Uterus (tissue), 4 donors: ENCODE data around the gene SNTG2. TPM values are rescaled to one million over a fixed set of nuclear protein-coding genes. Genes with fewer than 3 reads are reported as not detected.

ENCODE experiments used
- DNase-seq, 2 donors: peaks; one replicate each; pipeline ENCODE4 v3.0.0-alpha.2; 2019 to 2020
- H3K27ac ChIP-seq, 2 donors: fragments of 200-600 bp; sonication (generic); 1 replicate in 1 of 2; 2 replicates in 1 of 2; pipeline ENCODE4 v1.5.1; 2016 to 2018
- H3K27me3 ChIP-seq, 2 donors: fragments of 200-600 bp; sonication (generic); one replicate each; pipeline ENCODE4 v1.5.1; 2018 to 2019; ENCODE audit warnings: control low read depth in 1 of 2
- H3K36me3 ChIP-seq, 2 donors: fragments of 200-600 bp; sonication (generic); one replicate each; pipeline ENCODE4 v1.5.1; 2019; ENCODE audit warnings: control low read depth in 1 of 2
- H3K4me1 ChIP-seq, 2 donors: fragments of 200-600 bp; sonication (generic); one replicate each; pipeline ENCODE4 v1.5.1; 2018 to 2019; ENCODE audit warnings: control low read depth in 1 of 2
- H3K4me3 ChIP-seq, 2 donors: fragments of 200-600 bp; sonication (generic); 1 replicate in 1 of 2; 2 replicates in 1 of 2; pipeline ENCODE4 v1.5.1; 2018 to 2019; ENCODE audit warnings: mild to moderate bottlenecking in 1 of 2
- H3K9me3 ChIP-seq, 2 donors: fragments of 200-600 bp; sonication (generic); one replicate each; pipeline ENCODE4 v1.5.1; 2019; ENCODE audit warnings: control low read depth in 1 of 2
- CTCF ChIP-seq, 4 experiments: fragments of 200-600 bp in 2 of 4; fragments of 450-650 bp in 2 of 4; sonication (generic) in 2 of 4; IDR thresholded peaks; one replicate each; pipeline ENCODE4 v1.5.1; 2016 to 2019; ENCODE audit warnings: antibody characterized with exemption in 4 of 4, mild to moderate bottlenecking in 2 of 4, moderate library complexity in 1 of 4
- POLR2A ChIP-seq, 2 donors: fragments of 450-650 bp; IDR thresholded peaks; one replicate each; pipeline ENCODE4 v1.6.1; 2016; ENCODE audit warnings: antibody characterized with exemption in 2 of 2, mild to moderate bottlenecking in 1 of 2, moderate library complexity in 1 of 2
- intact Hi-C: fragments of 100-400 bp; cut with DNase I; formaldehyde crosslinking; loops from one replicate; pipeline ENCODE4 v1.15.1; 2023; ENCODE audit warnings: low total_unique reads
- total RNA-seq, 4 donors: library from RNA; depleted of rRNA in 3 of 4; stranded (reverse); fragments of >200 nt in 3 of 4; gene quantifications; one replicate each; pipeline versions ENCODE4 v1.1.0 to v1.2.4, GENCODE V29; 2014 to 2023
- donor health status: DM: yes; HTN: yes; CAD: no.

Gene SNTG2
- total RNA-seq, 4 donors from 2014 or later = 3.2 to 46.2 (median 31.4) TPM

GRCh38 chr2:1230155-1230893, 279.7 kb downstream of the SNTG2 start:
- H3K4me3 ChIP-seq = no peak overlapping the region
- H3K27ac ChIP-seq = no peak overlapping the region
- H3K36me3 ChIP-seq = no peaks in the 10 kb centered on the region
- no peaks in the 10 kb centered on the region for H3K9me3 ChIP-seq
- intact Hi-C loops = no loop called here
- no peaks in the 10 kb centered on the region for H3K27me3 ChIP-seq
- DNase-seq = no peak
- TF ChIP-seq CTCF (IDR thresholded peaks at IDR 0.05) = no peak
- TF ChIP-seq POLR2A (IDR thresholded peaks at IDR 0.05) = no peak
- no peaks in the 10 kb centered on the region for H3K4me1 ChIP-seq

- Histone ChIP-seq H3K27ac (no peak overlapping the region), H3K27me3 (no peaks in the 10 kb centered on the region), H3K4me1 (no peaks in the 10 kb centered on the region), H3K9me3 (no peaks in the 10 kb centered on the region), H3K36me3 (no peaks in the 10 kb centered on the region), H3K4me3 (no peak overlapping the region)
- no peak for DNase-seq
- no peak for TF ChIP-seq CTCF (IDR thresholded peaks at IDR 0.05)
- TF ChIP-seq POLR2A (IDR thresholded peaks at IDR 0.05) = no peak
- intact Hi-C loops = no loop called here
These were observed 280.9 kb downstream of the SNTG2 start for GRCh38 chr2:1231466-1232063.

- intact Hi-C loops = no loop called here
- no peaks in the 10 kb centered on the region for H3K36me3 ChIP-seq
- no peak for DNase-seq
- no peak overlapping the region for H3K27ac ChIP-seq
- no peaks in the 10 kb centered on the region for H3K4me1 ChIP-seq
- H3K4me3 ChIP-seq = no peak overlapping the region
- no peaks in the 10 kb centered on the region for H3K27me3 ChIP-seq
- TF ChIP-seq POLR2A (IDR thresholded peaks at IDR 0.05) (no peak), CTCF (IDR thresholded peaks at IDR 0.05) (no peak)
- H3K9me3 ChIP-seq = no peaks in the 10 kb centered on the region
These were observed 282.6 kb downstream of the SNTG2 start for GRCh38 chr2:1233281-1233680.

GRCh38 chr2:1234731-1235308, 284.2 kb downstream of the SNTG2 start:
- intact Hi-C loops = no loop called here
- H3K27ac ChIP-seq = no peak overlapping the region
- no peaks in the 10 kb centered on the region for H3K36me3 ChIP-seq
- H3K9me3 ChIP-seq = no peaks in the 10 kb centered on the region
- no peak for DNase-seq
- no peak overlapping the region for H3K4me3 ChIP-seq
- no peaks in the 10 kb centered on the region for H3K4me1 ChIP-seq
- H3K27me3 ChIP-seq = no peaks in the 10 kb centered on the region
- TF ChIP-seq CTCF (IDR thresholded peaks at IDR 0.05) = no peak
- TF ChIP-seq POLR2A (IDR thresholded peaks at IDR 0.05) = no peak

- Histone ChIP-seq H3K36me3 (no peaks in the 10 kb centered on the region), H3K27me3 (no peaks in the 10 kb centered on the region), H3K9me3 (no peaks in the 10 kb centered on the region), H3K4me1 (no peaks in the 10 kb centered on the region), H3K27ac (no peak overlapping the region), H3K4me3 (no peak overlapping the region)
- intact Hi-C loops = no loop called here
- TF ChIP-seq POLR2A (IDR thresholded peaks at IDR 0.05) = no peak
- TF ChIP-seq CTCF (IDR thresholded peaks at IDR 0.05) = no peak
- DNase-seq = no peak
These were observed 285.2 kb downstream of the SNTG2 start for GRCh38 chr2:1235806-1236205.
